LNCAP (cell line): Measurements from ENCODE around the gene AR.

Experiments
- CTCF ChIP-seq: fragments of 450-650 bp; IDR thresholded peaks from 2 replicates; pipeline ENCODE4 v1.5.1; 2017; ENCODE audit warnings: mild to moderate bottlenecking

Gene AR

GRCh38 chrX:67724359-67725110 is 180.7 kb downstream of the AR start:
- TF ChIP-seq CTCF = no peak

GRCh38 chrX:67725471-67725870 is 181.7 kb downstream of the AR start:
- TF ChIP-seq CTCF = no peak

GRCh38 chrX:67726018-67726417 is 182.2 kb downstream of the AR start:
- no peak for TF ChIP-seq CTCF

- TF ChIP-seq CTCF = no peak
These were observed 183.8 kb downstream of the AR start for GRCh38 chrX:67727576-67727975.

GRCh38 chrX:67730296-67730695 is 186.5 kb downstream of the AR start:
- no peak for TF ChIP-seq CTCF

GRCh38 chrX:67731061-67731460 is 187.2 kb downstream of the AR start:
- TF ChIP-seq CTCF = no peak

GRCh38 chrX:67732864-67733263 is 189.0 kb downstream of the AR start:
- no peak for TF ChIP-seq CTCF
